22Rv1 (cell line): ENCODE data around the gene CLK1.
A peak's percentile ranks its signal among the peaks of the same experiment; 100 is the strongest.

Source experiments
- H3K27ac ChIP-seq: fragments of 450-650 bp; 2 replicates; pipeline ENCODE4 v1.5.1; 2017
- ZFX ChIP-seq: fragments of 450-650 bp; IDR thresholded peaks from 2 replicates; pipeline ENCODE4 v1.6.1; 2017; ENCODE audit warnings: antibody characterized with exemption, borderline replicate concordance
- TF ChIP-seq, protein P1 (sequence below): fragments of 450-650 bp; IDR thresholded peaks from 2 replicates; pipeline ENCODE4 v1.5.1; 2017; ENCODE audit warnings: mild to moderate bottlenecking

CLK1 gene

DNA sequence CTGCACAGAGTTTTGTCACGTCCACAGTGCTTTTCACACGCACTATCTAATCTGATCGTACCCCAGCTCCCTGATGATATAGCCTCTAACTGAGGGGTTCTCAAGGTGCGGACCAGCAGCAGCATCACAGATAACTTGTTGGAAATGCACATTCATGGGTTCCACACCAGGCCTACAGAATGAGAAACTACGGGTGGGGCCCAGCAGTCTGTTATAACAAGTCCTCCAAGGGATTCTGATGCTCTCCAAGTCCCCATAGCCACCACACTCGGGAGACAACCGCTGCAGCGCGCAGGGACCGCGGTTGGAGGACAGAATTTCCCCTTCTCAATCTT, 53.5 kb downstream of the CLK1 start:
- TF ChIP-seq, protein P1, sequence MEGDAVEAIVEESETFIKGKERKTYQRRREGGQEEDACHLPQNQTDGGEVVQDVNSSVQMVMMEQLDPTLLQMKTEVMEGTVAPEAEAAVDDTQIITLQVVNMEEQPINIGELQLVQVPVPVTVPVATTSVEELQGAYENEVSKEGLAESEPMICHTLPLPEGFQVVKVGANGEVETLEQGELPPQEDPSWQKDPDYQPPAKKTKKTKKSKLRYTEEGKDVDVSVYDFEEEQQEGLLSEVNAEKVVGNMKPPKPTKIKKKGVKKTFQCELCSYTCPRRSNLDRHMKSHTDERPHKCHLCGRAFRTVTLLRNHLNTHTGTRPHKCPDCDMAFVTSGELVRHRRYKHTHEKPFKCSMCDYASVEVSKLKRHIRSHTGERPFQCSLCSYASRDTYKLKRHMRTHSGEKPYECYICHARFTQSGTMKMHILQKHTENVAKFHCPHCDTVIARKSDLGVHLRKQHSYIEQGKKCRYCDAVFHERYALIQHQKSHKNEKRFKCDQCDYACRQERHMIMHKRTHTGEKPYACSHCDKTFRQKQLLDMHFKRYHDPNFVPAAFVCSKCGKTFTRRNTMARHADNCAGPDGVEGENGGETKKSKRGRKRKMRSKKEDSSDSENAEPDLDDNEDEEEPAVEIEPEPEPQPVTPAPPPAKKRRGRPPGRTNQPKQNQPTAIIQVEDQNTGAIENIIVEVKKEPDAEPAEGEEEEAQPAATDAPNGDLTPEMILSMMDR = no peak
- no peak for TF ChIP-seq ZFX
- H3K27ac ChIP-seq = peak overlapping the region; percentile 96

DNA sequence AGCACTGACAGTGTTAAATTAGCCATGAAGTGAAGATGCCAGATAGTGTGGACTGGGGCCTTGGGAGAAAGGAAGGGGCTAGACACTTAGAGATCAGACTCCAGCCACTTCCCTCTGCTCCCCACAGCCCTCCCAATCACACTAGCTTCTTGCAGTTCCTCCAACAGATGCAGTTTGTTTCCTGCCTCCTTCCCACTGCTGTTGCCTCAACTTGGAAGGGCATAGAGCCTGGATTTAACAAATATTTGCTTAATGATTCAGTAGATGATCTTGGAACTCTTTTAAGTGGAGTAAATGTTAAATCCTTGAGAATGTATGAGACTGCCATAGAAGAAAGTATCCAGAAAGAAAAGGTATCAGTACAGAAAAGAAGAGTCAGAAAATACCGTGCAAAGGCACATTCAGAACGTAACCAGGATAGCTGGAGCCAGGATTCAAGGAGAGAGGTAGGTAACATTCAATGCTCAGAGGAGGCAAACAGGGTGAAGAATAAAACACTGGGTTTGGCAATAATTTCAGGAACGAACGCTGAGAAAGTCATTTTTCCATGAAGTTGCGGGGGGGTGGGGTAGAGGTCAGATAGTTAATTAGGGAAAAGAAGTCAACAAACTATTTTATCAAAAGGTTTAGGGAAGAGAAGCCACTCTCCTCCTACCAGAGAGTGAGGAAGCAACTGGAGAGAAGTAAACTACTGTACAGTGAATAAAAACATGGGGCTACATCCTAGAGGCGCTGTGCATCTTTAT, 54.0 kb downstream of the CLK1 start:
- H3K27ac ChIP-seq = peak overlapping the region; percentile 96
- TF ChIP-seq ZFX = no peak
- TF ChIP-seq, protein P1 = no peak

DNA sequence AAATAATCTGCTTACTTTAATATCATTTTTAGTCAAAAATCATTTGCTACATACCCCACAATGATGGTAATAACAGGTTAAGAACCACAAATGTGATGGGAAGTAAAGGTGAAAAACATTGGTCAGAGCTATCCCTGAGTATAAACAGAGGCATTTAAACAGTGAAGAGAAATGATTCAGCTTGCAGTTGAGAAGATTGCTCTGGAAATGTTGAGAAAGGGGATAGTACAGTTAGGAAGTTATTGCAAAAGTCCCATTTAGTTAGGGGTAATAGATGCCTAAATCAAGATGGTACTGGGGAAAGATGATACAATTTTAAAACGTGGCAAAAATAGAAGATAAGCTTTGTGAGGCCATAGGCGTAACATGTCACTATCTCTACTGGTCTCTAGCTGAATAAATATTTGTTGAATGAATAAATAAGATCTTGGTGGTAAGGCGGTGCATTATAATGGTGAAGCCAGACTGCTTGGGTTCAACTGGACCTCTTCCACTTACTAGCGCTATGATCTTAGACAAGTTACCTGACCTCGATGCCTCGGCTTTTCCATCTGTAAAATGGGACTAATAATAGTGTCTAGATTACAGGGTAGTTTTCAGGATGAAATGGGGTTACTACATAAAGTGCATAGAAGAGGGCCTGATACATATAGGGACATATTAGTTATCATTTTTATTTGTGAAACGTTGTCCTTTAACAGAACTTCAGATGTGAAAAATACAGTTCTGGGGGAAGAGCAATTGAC, 54.8 kb downstream of the CLK1 start:
- TF ChIP-seq ZFX = no peak
- TF ChIP-seq, protein P1 = no peak

More for the DNA sequence above, 54.8 kb downstream of the CLK1 start:
- peak overlapping the region; percentile 96 for H3K27ac ChIP-seq
